ENCODE data around the gene RANBP1.

Gene RANBP1

GRCh38 chr22:20089226-20089976, 26.5 kb upstream of the RANBP1 start:
- DNase-seq, result no peak

GRCh38 chr22:20089977-20090729, 25.8 kb upstream of the RANBP1 start:
- no peak for DNase-seq

- no peak for DNase-seq
These were observed 25.1 kb upstream of the RANBP1 start for GRCh38 chr22:20090730-20091240.

- DNase-seq, result no peak
These were observed 24.0 kb upstream of the RANBP1 start for GRCh38 chr22:20091690-20092476.

GRCh38 chr22:20092477-20092854, 23.4 kb upstream of the RANBP1 start:
- DNase-seq, result no peak

GRCh38 chr22:20093418-20094196, 22.3 kb upstream of the RANBP1 start:
- no peak for DNase-seq

- no peak for DNase-seq
These were observed 21.6 kb upstream of the RANBP1 start for GRCh38 chr22:20094197-20094807.

- no peak for DNase-seq
These were observed 20.4 kb upstream of the RANBP1 start for GRCh38 chr22:20095521-20095920.

GRCh38 chr22:20096574-20097420, 19.1 kb upstream of the RANBP1 start:
- no peak for DNase-seq

GRCh38 chr22:20099099-20099711, 16.7 kb upstream of the RANBP1 start:
- DNase-seq, result no peak

- no peak for DNase-seq
These were observed 14.3 kb upstream of the RANBP1 start for GRCh38 chr22:20101638-20102037.

- no peak for DNase-seq
These were observed 13.6 kb upstream of the RANBP1 start for GRCh38 chr22:20102203-20102780.

- DNase-seq, result no peak
These were observed 10.3 kb upstream of the RANBP1 start for GRCh38 chr22:20105456-20106204.

- DNase-seq, result no peak
These were observed 9.6 kb upstream of the RANBP1 start for GRCh38 chr22:20106205-20106848.

GRCh38 chr22:20106849-20107237, 9.1 kb upstream of the RANBP1 start:
- DNase-seq, result no peak

- DNase-seq, result no peak
These were observed 8.4 kb upstream of the RANBP1 start for GRCh38 chr22:20107471-20107901.

- no peak for DNase-seq
These were observed 7.8 kb upstream of the RANBP1 start for GRCh38 chr22:20107951-20108756.

GRCh38 chr22:20108757-20109230, 7.1 kb upstream of the RANBP1 start:
- DNase-seq, result no peak

Data from NCI-H1048 (cell line).